HG03575 (cell line): ENCODE results near the gene TRMT1.
"Not testable (repeated sequence)": the region's sequence is repeated elsewhere in the genome, so short reads cannot be mapped to it uniquely, and the experiment has no call there.

Experiments used
- ATAC-seq: cut with Tn5 transposase; IDR thresholded peaks from one replicate; pipeline ENCODE4 v1.9.1; 2021; ENCODE audit not compliant: unreplicated experiment, insufficient number of reproducible peaks, low FRiP score; ENCODE audit errors: extremely low read depth

TRMT1 gene

GRCh38 chr19:13116282-13117175 lies at the start of gene TRMT1:
Gene TRMT1, minus strand, starts transcription at chr19:13116740. Its CDS starts 341 bp downstream, at chr19:13116399.
- ATAC-seq = no peak

GRCh38 chr19:13166151-13166550 lies 49.6 kb upstream of the TRMT1 start:
- not testable (repeated sequence) for ATAC-seq

GRCh38 chr19:13165162-13165997 lies 48.8 kb upstream of the TRMT1 start:
- ATAC-seq = no peak

- no peak for ATAC-seq
These were observed 48.0 kb upstream of the TRMT1 start for GRCh38 chr19:13164343-13165161.

GRCh38 chr19:13163609-13164342 lies 47.2 kb upstream of the TRMT1 start:
- no peak for ATAC-seq

- ATAC-seq = no peak
These were observed 46.4 kb upstream of the TRMT1 start for GRCh38 chr19:13162724-13163608.

- ATAC-seq = no peak
These were observed 44.0 kb upstream of the TRMT1 start for GRCh38 chr19:13160557-13160956.

GRCh38 chr19:13159713-13160112 lies 43.2 kb upstream of the TRMT1 start:
- ATAC-seq = no peak

- no peak for ATAC-seq
These were observed 39.2 kb upstream of the TRMT1 start for GRCh38 chr19:13155472-13156359.

GRCh38 chr19:13154911-13155471 lies 38.5 kb upstream of the TRMT1 start:
- ATAC-seq = no peak

GRCh38 chr19:13154241-13154778 lies 37.8 kb upstream of the TRMT1 start:
- ATAC-seq = no peak

- no peak for ATAC-seq
These were observed 37.2 kb upstream of the TRMT1 start for GRCh38 chr19:13153569-13154240.

- no peak for ATAC-seq
These were observed 36.5 kb upstream of the TRMT1 start for GRCh38 chr19:13152974-13153568.

GRCh38 chr19:13152356-13152973 lies 35.9 kb upstream of the TRMT1 start:
- no peak for ATAC-seq
